ENCODE results near the gene MAML1. TPM values are rescaled to one million over a fixed set of nuclear protein-coding genes. Genes with fewer than 3 reads are reported as not detected.
A peak's percentile ranks its signal among the peaks of the same experiment; 100 is the strongest.

The MAML1 gene
- total RNA-seq, 1 donor from 2014 or later: 27.8 TPM

DNA sequence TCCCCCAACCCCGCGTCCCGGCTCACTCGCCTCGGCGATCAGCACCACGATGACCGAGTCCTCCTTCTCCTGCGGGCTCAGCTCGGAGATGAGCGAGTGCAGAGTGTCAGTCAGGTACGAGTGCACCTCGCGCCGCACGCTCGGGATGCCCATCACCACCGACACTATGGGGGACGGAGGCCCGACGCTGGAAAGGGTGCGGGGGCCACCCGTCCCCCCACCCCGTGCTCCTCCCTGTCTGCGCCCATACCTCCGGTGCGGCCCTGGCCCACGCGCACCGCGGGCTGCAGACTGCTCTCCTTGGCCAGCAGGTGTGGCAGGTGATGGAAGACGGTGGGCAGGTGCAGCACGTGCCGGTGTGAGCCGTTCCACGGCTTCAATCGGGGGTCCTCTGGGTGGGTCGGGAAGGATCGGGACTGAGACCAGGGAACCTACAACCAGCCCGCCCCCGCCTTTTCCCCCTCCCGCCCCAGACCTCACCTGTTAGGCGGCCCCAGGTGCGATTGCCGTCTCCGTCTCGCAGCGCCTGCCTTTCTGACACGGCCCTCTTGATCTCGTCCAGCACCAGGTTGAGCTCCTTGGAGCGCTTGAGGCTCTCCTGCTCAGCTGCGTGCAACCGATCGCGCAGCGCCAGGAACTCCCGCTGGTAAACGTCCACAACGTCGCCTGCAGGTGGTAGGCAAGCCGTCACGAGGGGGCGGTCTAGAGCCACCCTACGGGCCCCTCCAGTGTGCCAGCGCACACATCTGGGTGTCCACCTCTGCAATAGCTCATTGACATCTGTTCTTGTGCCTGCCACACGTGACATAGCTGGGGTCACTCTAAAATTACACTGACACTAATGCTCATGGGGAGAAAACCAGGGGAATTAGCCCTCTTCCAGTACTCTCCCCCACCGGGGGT, 68.9 kb downstream of the MAML1 start:
- H3K4me1 ChIP-seq: peaks cover 50% of the 10 kb centered on the region
- H3K4me3 ChIP-seq: no peak overlapping the region
- TF ChIP-seq, protein P1, sequence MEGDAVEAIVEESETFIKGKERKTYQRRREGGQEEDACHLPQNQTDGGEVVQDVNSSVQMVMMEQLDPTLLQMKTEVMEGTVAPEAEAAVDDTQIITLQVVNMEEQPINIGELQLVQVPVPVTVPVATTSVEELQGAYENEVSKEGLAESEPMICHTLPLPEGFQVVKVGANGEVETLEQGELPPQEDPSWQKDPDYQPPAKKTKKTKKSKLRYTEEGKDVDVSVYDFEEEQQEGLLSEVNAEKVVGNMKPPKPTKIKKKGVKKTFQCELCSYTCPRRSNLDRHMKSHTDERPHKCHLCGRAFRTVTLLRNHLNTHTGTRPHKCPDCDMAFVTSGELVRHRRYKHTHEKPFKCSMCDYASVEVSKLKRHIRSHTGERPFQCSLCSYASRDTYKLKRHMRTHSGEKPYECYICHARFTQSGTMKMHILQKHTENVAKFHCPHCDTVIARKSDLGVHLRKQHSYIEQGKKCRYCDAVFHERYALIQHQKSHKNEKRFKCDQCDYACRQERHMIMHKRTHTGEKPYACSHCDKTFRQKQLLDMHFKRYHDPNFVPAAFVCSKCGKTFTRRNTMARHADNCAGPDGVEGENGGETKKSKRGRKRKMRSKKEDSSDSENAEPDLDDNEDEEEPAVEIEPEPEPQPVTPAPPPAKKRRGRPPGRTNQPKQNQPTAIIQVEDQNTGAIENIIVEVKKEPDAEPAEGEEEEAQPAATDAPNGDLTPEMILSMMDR (IDR thresholded peaks at IDR 0.05): peak; percentile 74
- DNase-seq: peak; percentile 88
- H3K27me3 ChIP-seq (ENCODE audit: low read depth): no peaks in the 10 kb centered on the region
- ATAC-seq: peak; percentile 42 to 51
- intact Hi-C loops (cut with DNase I): no loop called here
- H3K27ac ChIP-seq: no peak overlapping the region
- peaks cover 46% of the 10 kb centered on the region for H3K36me3 ChIP-seq
- H3K9me3 ChIP-seq: no peaks in the 10 kb centered on the region

DNA sequence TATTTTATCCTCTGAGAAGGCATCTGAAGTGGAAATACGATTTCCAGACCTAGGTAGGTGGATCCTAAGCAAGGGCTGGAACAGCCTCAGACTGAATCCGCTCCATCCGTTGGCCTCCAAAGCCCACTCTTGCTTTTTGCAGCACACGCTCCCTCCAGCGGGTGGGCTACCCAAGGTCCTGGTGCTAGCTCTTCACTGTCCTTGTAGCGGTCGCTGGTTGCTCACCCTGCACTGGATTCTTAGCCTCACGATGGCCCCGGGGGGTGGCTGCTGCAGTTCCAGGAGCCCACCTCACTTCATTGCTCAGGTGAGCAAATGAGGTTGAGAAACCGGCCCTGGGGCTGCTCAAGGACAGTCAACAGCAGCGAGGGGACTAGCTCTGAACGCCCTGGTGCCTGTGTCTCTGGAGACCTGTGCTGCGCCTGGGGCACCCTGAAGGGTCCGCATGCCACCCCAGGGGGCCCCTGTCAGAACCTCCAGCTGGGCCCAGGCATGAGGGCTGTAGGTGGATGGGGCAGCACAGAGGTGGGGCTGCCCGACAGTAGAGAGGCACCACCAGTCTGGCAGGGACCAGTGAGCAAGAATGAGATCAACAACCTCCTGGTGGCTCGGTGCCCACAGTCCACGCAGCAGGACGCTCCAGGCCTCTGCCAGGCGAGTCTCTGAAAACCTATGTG, 69.7 kb downstream of the MAML1 start:
- ATAC-seq (no peak), DNase-seq (no peak)
- peaks cover 42% of the 10 kb centered on the region for H3K36me3 ChIP-seq
- TF ChIP-seq, protein P1 (IDR thresholded peaks at IDR 0.05): no peak
- peaks cover 44% of the 10 kb centered on the region for H3K4me1 ChIP-seq
- H3K27ac ChIP-seq: no peak overlapping the region
- intact Hi-C loops (cut with DNase I): no loop called here
- no peaks in the 10 kb centered on the region for H3K27me3 ChIP-seq (ENCODE audit: low read depth)
- H3K9me3 ChIP-seq: no peaks in the 10 kb centered on the region
- no peak overlapping the region for H3K4me3 ChIP-seq

DNA sequence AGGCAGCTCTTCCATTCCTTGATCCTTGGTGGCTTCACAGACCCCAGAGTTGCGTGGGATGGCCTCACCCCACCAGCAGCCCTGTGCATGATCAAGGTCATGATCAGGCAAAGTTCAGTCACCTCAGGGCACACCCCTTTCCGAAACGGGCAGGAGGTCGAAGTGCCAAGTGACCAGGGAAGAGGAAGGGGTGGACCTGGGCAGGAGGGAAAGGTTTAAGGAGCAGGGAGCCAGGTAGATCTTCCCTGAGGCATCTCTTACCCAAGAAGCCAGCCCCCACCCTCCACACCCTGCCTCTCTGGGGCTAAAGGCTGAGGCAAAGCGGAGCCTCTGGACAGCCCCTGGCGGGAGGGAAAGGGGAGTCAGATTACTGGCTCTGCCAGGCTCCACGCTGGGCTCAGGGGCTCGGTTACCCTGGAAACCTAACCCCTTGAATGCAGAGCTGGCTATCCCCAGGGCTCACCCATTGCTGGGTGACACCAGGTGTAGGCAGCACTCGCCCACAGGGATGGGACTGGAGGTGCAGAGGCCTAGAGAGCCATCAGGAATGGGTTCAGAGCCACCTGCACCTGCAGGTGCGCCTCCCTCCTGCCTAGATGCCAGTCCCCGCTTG, 70.4 kb downstream of the MAML1 start:
- DNase-seq (no peak), ATAC-seq (no peak)
- Histone ChIP-seq H3K4me3 (no peak overlapping the region), H3K9me3 (no peaks in the 10 kb centered on the region), H3K36me3 (peaks cover 35% of the 10 kb centered on the region), H3K27me3 (ENCODE audit: low read depth) (no peaks in the 10 kb centered on the region), H3K27ac (no peak overlapping the region), H3K4me1 (peaks cover 51% of the 10 kb centered on the region)
- TF ChIP-seq, protein P1 (IDR thresholded peaks at IDR 0.05): no peak
- intact Hi-C loops (cut with DNase I): no loop called here

DNA sequence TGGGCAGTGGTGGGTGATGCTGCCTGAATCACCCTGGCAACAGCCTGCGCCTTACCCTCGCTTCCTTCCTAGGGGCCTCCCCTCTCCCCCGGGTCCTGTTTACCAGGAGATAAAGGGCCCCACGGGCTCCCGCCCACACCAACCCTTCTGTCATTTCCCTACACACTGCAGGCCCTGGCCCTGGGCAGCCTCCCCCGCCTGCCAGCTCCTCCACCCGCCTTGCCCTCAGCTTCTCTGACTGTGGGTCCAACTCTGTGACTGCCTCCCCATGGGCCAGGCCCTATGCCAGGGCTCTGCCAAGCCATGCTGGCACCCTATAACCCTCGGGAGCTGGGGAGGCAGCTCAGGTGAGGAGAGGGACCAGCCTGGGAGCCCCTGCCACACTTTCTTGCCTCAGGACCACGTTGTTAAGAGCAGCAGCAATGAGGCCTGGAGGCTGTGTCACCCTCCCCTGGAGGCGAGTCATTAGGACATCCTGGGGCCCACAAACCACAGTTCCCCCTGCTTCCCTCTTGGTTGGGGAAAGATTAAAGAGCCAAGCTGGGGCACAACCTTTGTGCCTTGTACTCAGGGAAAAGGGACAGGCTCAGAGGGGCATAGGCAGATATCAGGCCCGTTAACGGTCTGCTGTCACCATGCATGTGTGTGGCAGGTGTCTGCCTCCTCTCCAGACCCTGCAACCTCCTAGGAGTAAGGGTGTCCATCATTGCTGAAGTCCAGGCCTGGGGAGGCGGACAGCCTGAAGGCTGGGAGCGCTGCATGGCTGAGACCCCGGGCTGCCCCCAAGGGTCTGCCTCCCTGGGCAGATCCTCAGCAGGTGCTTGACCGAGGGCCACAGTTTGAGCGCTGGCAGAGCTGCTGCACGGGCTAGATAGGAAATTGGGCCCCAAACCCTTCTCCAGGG, 71.3 kb downstream of the MAML1 start:
- DNase-seq (peak; percentile 59), ATAC-seq (no peak)
- intact Hi-C loops (cut with DNase I): no loop called here
- no peaks in the 10 kb centered on the region for H3K9me3 ChIP-seq
- H3K4me1 ChIP-seq: peaks cover 54% of the 10 kb centered on the region
- H3K4me3 ChIP-seq: no peak overlapping the region
- H3K36me3 ChIP-seq: peaks cover 27% of the 10 kb centered on the region
- H3K27ac ChIP-seq: peak overlapping the region; percentile 56
- TF ChIP-seq, protein P1 (IDR thresholded peaks at IDR 0.05): no peak
- no peaks in the 10 kb centered on the region for H3K27me3 ChIP-seq (ENCODE audit: low read depth)

DNA sequence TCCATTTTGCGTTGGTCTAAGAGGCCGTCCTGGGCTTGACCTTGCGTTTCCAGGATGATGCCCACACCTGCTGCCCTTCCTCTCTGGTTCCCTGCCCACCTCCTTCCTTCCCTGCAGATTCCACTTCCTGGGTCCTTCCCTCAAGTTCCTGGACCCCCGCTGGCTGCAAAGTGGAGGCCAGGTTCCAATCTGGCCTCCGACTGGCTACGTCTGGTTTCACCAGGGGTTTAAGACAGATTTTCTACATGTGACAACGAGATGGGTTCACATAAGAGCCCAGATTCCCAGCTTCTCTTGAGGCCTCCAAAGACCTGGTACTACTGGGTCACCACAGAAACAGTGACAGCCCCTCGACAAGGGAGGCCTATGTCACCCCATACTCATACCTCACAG, 71.9 kb downstream of the MAML1 start:
- TF ChIP-seq, protein P1 (IDR thresholded peaks at IDR 0.05): no peak
- peak overlapping the region; percentile 92 for H3K27ac ChIP-seq
- DNase-seq: no peak
- ATAC-seq: no peak
- H3K36me3 ChIP-seq: peaks cover 20% of the 10 kb centered on the region
- peaks cover 54% of the 10 kb centered on the region for H3K4me1 ChIP-seq
- H3K4me3 ChIP-seq: no peak overlapping the region
- no peaks in the 10 kb centered on the region for H3K9me3 ChIP-seq
- intact Hi-C loops (cut with DNase I): no loop called here
- no peaks in the 10 kb centered on the region for H3K27me3 ChIP-seq (ENCODE audit: low read depth)

Measured in lower lobe of right lung (tissue), 2 donors.